RWPE1 (cell line): ENCODE data around the gene TESK1.

Source experiments
- CTCF ChIA-PET: fragments of 350-600 bp; sonication (Branson Sonifier 250); formaldehyde crosslinking; extraction: SDS; loops from one replicate; lab custom pipeline; 2021; lab: Yijun Ruan, JAX
- POLR2A ChIA-PET: fragments of 400-600 bp; formaldehyde crosslinking; extraction: SDS; loops from one replicate; lab custom pipeline; 2020; ENCODE audit warnings: antibody characterized with exemption; ENCODE audit not compliant: low non-redundant PET; lab: Yijun Ruan, JAX
- DNase-seq: peaks from one replicate; pipeline ENCODE4 v3.0.0; 2012; ENCODE audit warnings: low spot score
- H3K27ac ChIP-seq: fragments of 450-650 bp; 2 replicates; pipeline ENCODE4 v1.5.1; 2017
- TF ChIP-seq, protein P1 (sequence below): fragments of 450-650 bp; conservative IDR thresholded peaks from 2 replicates; pipeline ENCODE4 v1.5.1; 2017; ENCODE audit warnings: low read depth, mild to moderate bottlenecking

The TESK1 gene

DNA sequence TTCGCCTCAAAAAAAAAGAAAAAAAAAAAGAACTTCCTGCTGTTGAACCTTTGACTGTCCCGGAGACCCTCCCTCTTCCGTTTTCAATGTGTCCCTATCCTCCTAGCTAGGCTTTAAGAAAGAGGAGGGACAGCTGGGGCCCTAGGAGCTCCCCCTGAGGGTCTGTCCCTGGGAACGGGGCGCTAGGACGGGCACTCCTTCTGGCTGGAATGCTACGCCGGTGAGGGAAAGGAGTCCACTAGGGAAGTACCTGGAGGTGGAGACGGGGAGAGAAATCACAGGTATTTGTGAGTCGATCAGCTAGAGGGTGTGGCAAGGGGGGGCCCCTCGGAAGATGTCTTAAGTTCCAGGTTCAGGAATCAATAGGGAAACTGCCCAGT is 41.1 kb downstream of the TESK1 start:
- ChIA-PET CTCF (interaction anchor here (0.6 to 2.8 kb wide), 18 partner anchors 12 to 1291 kb away, joined by 3 to 21 read pairs (median 4); partner anchors contain the start of genes CCDC107, CREB3, RMRP and TLN1), POLR2A (interaction anchor here (1.5 kb wide), 1 partner anchor 85 kb away, joined by 4 read pairs; no protein-coding TSS in a partner anchor)
- DNase-seq = peak; percentile 92
- peak overlapping the region; percentile 85 for H3K27ac ChIP-seq
- TF ChIP-seq, protein P1, sequence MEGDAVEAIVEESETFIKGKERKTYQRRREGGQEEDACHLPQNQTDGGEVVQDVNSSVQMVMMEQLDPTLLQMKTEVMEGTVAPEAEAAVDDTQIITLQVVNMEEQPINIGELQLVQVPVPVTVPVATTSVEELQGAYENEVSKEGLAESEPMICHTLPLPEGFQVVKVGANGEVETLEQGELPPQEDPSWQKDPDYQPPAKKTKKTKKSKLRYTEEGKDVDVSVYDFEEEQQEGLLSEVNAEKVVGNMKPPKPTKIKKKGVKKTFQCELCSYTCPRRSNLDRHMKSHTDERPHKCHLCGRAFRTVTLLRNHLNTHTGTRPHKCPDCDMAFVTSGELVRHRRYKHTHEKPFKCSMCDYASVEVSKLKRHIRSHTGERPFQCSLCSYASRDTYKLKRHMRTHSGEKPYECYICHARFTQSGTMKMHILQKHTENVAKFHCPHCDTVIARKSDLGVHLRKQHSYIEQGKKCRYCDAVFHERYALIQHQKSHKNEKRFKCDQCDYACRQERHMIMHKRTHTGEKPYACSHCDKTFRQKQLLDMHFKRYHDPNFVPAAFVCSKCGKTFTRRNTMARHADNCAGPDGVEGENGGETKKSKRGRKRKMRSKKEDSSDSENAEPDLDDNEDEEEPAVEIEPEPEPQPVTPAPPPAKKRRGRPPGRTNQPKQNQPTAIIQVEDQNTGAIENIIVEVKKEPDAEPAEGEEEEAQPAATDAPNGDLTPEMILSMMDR = no peak

DNA sequence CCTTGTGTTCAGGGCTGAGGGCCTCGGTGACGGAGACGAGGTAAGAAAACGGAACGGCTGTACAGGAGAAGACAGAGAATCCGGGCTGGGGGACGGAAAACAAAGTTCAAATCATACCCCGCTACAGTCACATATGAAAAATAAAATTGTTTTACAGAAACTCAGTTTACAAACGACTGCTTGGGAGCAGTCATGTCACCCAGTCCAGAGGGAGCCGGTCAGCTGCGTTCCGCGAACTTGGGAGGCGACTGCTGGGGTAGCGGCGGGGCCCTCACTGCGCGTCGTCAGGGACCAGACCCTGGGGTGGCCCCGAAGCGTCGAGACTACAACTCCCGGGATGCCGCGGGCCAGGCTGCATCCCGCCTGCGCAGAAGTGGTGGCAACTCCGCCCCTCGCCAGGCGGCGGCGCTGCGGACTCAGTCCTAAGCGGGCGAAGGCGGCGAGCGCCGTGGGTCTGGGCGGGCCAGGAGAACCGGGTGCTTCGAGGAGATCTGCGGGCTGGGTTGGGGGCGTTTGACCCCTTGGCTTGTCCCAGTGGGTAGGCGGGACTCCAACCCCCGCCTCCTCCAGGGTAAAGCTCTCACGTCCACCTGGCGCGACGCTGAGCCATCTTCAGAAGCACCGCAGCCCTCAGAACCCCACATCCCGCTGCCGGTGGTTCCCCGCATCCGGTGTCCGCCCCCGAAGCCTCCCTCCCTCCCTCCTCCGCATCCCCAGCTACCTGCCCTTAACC is 41.6 kb downstream of the TESK1 start:
- DNase-seq = peak; percentile 96
- ChIA-PET CTCF (interaction anchor here (0.6 to 2.8 kb wide), 24 partner anchors 9 to 1291 kb away, joined by 3 to 21 read pairs (median 3); partner anchors contain the start of genes ATOSB, CCDC107, CREB3 and RMRP), POLR2A (interaction anchor here (1.5 kb wide), 1 partner anchor 85 kb away, joined by 4 read pairs; no protein-coding TSS in a partner anchor)
- TF ChIP-seq, protein P1 = peak; percentile 100
- peak overlapping the region; percentile 85 for H3K27ac ChIP-seq

DNA sequence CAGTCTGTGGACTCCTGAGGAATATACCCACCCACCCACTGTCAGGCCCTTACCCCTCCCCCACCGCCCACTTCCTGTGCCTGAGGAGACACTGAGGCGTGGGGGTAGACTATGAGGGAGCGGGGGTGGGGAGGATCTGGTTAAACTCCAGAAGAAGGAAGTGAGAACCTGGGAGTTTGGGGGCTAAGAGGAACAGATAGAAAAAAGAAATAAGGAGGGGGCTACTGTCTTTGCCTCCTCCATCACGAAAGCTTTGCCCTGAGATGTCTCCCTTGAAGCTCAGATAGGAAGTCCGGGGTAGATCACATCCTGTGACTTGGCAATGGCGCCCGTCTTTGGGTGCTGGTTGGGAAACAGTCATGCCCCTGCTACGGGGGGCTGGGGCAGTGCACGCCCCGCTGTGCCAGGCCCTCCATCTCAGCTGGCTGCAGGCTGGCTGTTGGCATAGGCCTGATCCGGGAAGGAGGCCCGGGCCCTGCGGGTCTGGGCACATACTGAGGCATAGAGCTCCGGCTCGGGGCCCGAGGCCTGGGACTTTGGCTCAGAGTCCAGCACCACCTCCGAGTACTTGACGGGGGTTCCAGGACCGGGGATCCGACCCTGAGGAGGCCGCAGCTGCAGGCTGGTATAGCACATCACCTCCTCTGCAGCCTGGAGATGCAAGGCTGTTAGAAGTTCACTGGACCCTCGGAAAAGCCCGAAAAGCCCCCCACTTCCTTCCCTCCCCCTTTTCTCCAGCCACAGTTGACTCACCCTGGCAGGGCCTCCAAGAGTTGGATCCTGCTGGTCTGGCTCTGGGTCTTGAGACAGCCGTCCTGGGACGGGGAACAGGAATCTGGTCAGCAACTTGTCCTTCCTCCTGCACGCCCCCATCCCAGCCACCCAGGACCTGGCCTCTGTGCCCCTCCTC is 44.6 kb downstream of the TESK1 start:
- CTCF ChIA-PET = interaction anchor here (1.0 to 1.5 kb wide), 2 partner anchors 8 to 140 kb away, joined by 3 read pairs; partner anchors contain the start of genes CCDC107 and RMRP
- no peak for DNase-seq
- POLR2A ChIA-PET = no interaction called here
- TF ChIP-seq, protein P1 = no peak
- peak overlapping the region; percentile 43 for H3K27ac ChIP-seq

DNA sequence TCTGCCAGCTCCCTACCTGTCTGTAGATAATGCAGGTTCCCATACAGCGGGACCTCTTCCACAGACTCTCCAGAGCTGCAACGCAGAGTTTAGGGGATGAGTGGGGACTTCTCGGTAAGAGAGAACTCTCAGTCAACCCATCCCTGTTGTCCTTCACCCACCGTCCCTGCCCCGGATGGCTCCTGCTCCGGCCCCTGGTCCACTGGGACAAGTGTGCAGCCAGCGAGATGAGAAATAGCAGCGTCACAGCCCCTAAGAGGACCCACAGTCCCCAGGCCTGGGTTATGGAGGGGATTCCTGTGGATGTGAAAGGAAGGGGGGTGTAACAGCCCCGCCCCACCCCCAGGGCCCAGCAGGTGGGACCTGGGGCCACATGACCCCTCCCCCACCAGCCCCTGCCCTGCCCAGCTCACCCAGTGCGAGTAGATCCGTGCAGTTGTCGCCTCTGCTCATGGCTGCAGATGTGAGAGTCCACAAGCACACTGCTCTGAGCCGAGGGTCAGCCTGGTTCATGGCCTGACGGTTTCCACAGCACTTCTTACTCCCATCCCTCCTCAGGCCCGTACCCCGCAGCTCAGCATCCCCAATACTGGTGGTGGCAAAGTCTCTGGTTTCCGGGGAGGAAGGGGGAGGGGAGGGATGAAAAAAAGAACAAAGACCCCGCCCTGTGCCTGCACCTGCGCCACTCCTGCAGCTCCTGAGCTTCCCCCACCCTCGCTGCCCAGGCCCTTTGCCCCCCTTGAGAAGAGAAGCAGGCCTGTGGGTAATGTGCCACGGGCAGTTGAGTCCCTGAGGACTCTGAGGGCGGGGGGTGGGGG is 45.5 kb downstream of the TESK1 start, which contains the start of gene SIT1:
Gene SIT1, minus strand, starts transcription at position 591 of the 818 bp plus-strand sequence. Its CDS starts 78 bp downstream, at position 513.
- CTCF ChIA-PET = no interaction called here
- no peak for DNase-seq
- H3K27ac ChIP-seq = peak within 1 kb of the TSS; percentile 43
- POLR2A ChIA-PET = no interaction called here
- TF ChIP-seq, protein P1 = no peak

DNA sequence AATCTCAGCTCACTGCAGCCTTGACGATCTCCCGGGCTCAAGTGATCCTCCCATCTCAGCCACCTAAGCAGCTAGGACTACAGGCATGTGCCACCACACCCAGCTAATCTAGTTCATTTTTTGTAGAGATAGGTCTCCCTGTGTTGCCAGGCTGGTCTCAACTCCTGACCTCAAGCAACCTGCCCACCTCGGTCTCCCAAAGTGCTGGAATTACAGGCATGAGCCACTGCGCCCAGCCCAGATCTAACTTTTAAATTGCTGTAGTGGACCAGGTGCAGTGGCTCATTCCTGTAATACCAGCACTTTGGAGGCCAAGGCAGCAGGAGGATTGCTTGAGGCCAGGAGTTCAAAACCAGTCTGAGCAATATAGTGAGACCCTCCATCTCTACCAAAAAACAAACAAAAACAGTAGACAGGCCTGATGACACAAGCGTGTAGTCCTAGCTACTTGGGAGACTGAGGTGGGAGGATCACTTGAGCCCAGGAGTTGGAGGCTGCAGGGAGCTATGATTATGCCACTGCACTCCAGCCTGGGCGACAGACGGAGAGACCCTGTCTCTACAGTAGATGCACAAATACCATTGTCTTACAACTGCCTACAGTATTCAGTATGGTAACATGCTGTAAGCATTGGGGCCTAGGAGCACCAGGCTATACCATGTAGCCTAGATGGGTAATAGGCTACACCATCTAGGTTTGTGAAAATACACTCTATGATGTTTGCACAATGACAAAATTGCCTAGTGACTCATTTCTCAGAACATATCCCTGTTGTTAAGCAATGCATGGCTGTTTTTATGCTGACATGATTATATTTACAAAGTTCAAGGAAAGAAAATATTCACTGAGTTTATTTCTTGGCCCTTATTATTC is 47.1 kb downstream of the TESK1 start:
- TF ChIP-seq, protein P1 = no peak
- no peak for DNase-seq
- CTCF ChIA-PET = interaction anchor here (0.6 to 0.9 kb wide), 3 partner anchors 26 to 560 kb away, joined by 3 to 6 read pairs (median 3); no protein-coding TSS in a partner anchor
- H3K27ac ChIP-seq = peak overlapping the region; percentile 62
- POLR2A ChIA-PET = no interaction called here
